Fibroblast of the conjunctiva (primary cell): Measurements from ENCODE around the gene TSC1.
"Not testable (repeated sequence)": the region's sequence is repeated elsewhere in the genome, so short reads cannot be mapped to it uniquely, and the experiment has no call there.

Source experiments
- DNase-seq: peaks from one replicate; pipeline ENCODE4 v3.0.0-alpha.2; 2010; ENCODE audit warnings: low read depth

TSC1 gene

DNA sequence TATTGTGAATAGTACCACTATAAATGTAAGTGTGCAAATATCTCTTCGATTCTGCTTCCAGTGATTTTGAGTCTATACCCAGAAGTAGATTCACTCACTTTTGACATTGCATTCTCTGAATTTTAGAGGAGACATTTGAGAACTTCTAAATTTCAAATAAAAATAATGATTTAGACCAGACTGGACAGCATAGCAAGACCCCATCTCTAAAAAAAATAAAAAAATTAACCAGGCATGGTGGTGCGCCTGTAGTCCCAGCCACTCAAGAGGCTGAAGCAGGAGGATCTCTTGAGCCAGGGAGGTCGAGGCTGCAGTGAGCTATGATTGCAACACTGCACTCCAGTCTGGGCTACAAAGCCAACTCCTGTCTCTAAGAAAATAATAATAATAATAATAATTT lies 32.2 kb upstream of the TSC1 start:
- DNase-seq = no peak

DNA sequence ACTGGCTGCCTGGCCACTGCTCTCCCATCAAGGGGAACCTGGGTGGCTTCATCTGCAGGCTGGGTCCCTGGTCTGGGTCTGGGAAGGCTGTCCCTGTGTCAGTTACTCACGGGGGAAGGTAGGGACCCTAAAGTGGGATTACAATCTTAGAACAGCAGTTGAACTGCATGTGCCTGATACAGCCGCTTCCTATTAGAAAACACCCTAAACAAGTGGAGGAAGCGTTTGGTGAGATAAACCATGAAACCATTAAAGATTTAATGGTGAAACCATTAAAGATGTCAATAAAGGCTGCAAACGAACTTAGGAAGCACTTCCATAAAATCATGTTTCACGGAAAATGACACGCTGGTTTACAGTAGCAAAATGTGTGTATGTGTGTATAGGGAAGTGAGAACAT lies 31.5 kb upstream of the TSC1 start:
- no peak for DNase-seq

DNA sequence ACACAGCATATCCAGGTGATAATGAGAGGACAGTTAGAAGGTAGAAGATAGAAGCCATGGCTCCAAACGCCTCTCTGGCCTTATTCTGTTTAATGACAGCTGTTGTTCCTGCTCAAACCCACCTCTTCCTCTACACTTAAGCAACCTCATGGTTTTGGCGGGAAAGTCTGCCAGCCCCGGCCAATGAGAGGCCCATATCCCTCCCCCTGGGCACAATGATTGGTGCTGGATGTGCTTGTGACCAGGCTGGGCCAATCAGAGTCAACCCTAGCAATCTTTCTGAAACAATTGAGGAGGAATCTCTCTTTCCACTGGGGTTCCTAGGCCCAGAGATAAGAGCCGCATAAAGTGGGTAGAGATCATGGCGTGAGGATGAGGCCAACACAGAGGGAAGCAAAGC lies 29.3 kb upstream of the TSC1 start:
- no peak for DNase-seq

DNA sequence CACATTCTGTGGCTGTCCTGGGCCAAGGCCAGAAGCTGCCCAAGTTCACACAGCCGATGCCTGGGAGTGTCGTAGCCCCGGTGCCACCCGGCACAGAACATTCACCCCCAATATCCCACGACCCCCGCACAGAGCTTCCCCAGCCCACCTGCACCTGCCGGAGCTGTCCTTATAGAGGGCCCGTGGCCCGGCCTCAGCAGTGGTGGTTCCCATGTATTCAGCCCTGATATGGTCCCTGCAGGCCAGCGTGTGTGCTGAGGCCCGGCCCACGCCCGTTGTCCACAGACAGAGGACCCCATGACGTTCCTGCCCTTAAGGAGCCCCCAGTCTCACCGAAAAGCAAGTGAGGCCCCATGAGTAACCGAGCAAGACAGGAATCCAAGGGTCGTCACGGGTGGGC lies 28.8 kb upstream of the TSC1 start:
- no peak for DNase-seq

DNA sequence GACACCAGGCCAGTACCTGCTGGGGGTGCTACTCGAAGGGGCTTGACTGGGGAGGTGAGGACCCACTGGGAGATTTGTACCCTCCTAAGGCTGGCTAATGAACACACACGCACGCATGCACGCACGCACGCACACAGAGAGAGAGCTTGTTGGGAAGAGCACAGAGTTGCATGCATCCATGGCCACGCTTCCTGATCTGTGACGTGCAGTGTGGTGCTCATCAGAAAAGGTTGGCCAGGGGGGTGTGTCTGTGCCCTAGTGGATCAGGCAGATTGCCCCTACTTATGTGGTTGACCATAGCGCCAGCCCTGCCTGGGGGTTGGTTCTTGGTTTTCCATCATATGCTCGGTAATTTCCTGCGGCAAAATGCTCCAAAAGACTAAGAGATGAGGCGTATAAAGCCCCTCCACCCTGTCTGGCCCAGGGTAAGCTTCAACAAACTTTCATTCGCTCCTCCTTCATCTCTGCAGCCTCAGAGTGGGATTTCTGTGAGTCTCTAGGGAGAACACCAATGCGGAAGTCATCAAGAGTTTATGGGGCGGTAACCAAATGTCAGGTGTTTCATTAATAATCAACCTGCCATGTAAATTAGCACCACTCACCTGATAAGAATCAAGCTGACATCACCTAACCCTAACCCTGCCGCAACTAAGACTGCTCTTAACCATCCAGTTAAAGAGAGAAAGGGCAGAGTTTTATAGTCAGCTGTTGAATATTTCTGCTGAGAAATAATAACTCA lies 26.1 kb upstream of the TSC1 start:
- no peak for DNase-seq

DNA sequence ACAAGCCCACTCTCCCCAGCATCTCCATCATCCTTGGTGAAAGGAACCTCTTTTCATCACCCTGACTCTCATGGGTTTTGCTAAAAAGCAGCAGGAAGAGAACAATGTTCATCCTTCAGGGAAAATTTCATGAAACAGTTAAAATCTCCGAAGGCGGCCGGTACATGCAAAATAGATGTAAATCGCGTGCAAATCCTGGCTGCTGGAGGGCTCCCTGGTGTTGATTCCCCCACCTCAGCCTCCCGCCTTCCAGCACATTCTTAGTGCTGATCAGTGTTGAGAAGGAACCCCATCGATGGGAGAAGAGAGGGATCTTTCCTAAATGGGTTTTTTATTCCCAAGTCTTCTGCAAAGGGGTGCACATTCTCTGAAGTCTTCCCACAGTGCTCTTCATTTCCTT lies 25.4 kb upstream of the TSC1 start:
- DNase-seq = no peak

DNA sequence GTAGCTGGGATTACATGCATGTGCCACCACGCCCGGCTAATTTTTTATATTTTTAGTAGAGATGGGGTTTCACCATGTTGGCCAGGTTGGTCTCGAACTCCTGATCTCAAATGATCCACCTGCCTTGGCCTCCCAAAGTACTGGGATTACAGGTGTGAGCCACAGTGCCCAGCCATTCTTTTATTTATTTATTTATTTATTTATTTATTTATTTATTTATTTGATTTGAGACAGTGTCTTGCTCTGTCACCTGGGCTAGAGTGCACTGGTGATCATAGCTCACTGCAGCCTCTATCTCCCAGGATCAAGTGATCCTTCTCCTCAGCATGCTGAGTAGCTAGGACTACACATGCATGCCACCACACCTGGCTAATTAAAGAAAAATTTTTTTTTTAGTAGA lies 23.5 kb upstream of the TSC1 start:
- not testable (repeated sequence) for DNase-seq

DNA sequence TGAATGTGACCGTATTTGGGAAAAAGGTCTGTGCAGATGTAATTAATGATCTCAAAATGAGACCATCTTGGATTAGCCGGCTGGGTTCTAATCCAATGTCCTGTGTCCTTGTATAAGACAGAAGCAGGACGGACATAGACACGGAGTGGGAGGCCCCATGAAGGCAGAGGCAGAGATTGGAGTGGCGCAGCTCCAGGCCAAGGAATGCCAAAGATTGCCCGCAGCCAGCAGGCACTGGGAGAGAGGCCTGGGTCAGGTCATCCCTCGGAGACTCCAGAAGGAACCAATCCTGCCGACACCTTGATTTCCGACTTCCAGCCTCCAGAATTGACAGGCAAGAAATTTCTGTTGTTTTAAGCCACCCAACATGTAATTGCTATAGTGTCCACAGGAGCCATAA lies 21.1 kb upstream of the TSC1 start:
- no peak for DNase-seq

DNA sequence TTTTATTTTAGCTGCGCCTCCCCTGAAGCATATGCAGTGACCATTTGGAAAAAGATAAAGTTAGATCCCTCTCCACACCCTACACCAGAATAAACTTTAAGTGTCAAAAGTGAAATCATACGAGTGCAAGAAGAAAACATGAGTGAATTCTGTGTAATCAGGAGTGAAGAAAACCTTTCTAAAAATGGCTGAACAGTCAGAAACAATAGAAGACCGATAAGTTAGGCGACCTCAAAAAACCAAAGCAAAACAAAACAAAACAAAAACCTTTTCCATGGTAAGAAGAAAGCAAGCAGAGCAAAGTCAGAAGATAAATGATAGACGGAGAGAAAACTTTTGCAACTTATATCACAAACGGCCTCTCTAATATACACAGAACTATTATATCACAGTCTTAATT lies 16.6 kb upstream of the TSC1 start:
- DNase-seq = no peak

DNA sequence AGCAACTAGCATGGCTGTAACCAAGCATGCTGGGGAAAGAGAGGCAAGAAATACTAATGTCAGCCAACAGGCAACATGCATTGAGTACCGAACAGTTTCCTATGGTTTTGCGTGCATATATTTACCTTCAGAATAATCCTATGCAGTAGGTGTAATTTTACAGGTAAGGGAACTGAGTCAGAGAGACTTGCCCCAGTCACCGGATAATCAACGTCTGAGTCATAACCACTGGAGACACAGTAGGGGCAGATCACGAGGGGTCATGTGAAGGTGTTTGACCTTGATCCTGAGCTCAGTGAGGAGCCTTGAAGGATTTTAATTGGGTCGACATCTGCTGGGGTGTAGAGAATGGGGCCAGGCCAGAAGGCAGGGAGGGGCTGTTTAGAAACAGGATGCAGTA lies 13.4 kb upstream of the TSC1 start:
- no peak for DNase-seq

DNA sequence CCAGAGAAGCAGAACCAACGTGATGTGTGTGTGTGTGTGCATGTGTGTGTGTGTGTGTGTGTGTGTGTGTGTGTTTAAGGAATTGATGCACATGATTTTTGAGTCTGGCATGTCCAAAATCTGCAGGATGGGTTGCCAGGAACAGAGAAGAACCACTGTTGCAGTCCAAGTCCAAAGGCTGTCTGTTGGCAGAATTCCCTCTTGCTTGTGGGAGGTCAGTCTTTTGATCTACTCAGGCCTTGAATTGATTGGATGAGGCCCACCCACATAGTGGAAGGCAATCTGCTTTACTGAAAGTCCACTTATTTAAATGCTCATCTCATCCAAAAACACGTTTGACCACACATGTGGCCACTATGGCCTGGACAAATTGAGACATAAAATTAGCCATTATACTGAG lies 11.4 kb upstream of the TSC1 start:
- no peak for DNase-seq

DNA sequence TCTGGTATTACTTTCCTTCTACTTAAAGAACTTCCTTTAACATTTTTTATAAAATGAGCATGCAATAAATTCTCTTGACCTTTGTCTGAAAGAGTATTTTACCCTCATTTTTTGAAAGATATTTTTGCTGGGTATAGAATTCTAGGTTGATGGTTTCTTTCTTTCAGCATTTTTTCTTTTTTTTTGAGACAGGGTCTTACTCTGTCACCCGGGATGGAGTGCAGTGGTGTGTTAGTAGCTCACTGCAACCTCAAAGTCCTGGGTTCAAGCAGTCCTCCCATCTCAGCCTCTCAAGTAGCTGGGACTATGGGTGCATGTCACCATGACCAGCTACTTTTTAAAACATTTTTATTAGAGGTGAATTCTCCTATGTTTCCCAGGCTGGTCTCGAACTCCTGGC lies 10.7 kb upstream of the TSC1 start:
- DNase-seq = no peak

DNA sequence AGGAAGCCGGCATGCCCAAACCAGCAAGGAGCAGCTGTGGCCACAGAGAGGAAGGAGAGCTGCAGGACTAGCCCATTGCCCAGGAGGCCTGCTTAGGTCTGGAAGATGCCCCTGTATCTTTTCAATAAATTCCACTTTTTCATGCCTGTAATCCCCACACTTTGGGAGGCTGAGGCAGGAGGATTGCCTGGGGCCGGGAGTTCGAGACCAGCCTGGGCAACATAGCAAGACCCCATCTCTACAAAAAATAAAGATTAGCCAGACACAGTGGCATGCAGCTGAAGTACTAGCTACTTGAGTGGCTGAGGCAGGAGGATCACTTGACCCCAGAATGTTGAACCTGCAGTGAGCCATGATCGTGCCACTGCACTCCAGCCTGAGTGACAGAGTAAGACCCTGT lies 5.3 kb upstream of the TSC1 start:
- no peak for DNase-seq

DNA sequence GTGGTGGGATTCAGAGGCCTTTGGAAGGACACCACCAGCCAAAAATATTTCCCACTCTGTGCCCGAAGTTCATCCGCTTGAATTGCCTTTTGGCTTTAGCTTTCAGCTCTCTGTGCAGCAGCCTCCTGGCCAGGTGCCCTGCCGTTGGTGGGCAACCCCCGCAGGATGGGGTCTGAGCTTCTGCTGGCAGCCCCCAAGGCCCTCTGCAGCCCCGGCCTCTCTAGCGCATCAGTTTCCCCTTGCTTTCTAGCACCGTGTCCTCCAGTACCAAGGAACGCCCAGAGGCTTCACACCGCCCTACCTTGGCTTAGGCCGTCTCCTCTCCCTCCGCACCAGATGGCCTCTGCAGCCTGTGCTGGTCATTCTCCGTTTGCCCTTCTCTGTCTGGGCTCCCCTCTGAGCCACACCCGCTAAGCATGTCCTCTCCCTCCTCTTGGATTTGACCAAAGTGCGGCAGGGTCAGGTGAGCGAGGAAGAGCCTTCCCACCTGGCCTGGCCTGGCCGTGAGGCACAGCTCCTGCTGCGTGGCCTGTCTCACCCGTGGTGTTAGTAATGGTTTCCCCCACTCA lies 4.2 kb upstream of the TSC1 start:
- no peak for DNase-seq

DNA sequence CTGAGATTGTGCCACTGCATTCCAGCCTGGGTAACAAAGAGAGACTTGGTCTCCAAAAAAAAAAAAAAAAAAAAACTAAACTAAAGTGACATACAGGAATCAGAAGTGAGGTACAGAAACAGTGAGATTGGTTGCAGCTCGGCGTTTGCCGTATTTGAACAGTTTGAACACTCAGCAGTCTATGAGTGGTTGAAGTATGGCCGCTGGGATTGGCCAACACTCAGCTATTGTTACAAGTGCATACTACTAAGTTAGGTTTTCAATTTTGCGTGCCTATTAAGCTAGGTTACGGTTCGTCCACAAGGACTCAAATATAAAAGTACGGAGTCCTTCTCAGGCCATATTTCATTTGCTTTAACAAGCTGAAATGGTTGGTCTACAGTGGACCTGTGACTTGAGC lies 3.3 kb upstream of the TSC1 start:
- no peak for DNase-seq

DNA sequence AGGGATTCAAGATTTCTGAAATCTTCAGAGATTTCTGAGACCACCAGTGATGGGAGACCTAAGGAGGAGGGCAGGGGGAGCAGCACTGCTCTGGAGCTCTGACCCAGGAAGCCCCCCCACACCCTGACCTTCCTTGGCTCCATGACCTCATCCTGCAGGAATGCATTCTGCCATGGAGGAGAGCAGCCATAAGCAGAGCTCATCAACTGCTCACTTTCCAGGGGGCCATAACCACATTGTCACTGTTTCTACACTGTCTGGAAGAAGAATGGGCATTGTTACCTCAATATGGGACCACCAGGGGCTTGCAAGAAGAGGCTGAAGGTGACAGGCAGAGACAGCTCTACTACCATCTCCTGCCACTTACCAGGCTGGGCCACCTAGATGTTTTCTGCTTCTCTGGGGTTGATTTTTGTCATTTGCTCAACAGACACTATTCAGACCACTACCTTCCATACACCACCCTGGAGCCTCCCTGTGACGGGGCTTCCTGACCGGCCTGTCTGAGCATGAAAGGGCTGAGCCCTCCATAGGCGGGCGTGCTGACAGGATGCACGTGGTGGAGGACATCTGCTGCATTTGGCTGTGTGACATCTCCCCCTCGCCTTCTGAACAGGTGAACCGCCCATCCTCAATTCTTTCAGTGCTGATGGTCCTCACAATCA lies 2.3 kb upstream of the TSC1 start:
- DNase-seq = no peak

DNA sequence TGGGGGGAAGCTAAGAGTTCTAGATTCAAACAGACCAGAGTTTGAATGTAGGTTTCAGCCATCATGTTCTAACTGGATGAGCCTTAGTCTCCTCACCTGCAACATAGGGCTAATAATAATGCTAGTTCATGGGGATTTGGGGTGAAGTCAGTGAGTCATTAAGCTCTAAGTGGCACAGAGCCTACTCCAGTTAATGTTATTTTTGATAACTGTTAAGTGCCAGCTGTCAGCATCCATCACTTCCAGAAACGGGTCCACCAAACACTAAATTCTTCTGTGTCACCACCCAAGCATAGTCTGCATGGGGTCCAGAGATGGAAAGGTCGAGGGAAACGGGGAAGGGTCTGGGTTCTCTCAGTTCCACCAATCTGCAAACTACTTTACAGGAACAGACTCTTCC lies 1.8 kb upstream of the TSC1 start:
- no peak for DNase-seq

DNA sequence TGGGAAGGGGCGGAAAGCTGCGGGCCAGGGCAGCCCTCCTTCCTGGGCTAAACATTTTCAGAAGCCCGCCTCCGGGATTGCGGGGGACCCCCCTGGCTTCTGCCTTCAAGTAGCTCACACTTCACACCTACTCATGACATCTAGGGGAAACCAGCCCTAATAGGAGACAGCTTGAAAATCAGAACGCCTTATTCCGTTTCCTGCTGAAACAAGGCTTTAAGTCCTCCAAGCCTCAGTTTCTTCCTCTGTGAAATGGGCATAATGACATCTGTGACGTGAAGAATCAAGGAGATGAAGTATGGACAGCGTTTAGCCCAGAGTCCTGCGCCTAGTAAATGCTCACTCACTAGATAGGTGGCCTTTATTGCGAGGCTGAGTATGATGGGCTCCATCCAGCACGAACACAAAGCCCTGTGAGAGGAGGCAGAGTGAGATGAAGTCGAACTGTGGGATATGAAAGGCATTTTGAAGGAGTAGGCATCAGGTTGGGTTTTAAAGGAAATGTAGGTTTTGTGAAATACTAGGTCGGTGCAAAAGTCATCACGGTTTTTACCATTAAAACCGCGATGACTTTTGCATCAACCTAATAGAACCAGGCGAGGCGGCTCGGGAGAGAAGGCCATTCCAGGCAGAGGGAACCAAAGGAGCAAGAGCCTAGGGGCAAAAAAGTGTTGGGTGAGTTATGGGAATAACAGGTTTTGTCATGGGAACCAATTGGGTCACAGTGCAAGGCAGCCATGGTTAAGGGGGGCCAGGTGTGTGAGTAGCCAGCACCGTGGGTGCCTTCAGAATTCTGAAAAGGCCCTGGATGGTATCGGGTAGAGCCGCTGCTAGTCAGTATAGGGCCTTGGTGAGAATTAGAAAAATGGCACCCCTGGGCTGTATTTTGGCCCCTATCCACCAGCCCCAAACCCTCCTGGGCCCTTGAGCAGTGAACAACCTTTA lies 1.0 kb upstream of the TSC1 start:
- no peak for DNase-seq

DNA sequence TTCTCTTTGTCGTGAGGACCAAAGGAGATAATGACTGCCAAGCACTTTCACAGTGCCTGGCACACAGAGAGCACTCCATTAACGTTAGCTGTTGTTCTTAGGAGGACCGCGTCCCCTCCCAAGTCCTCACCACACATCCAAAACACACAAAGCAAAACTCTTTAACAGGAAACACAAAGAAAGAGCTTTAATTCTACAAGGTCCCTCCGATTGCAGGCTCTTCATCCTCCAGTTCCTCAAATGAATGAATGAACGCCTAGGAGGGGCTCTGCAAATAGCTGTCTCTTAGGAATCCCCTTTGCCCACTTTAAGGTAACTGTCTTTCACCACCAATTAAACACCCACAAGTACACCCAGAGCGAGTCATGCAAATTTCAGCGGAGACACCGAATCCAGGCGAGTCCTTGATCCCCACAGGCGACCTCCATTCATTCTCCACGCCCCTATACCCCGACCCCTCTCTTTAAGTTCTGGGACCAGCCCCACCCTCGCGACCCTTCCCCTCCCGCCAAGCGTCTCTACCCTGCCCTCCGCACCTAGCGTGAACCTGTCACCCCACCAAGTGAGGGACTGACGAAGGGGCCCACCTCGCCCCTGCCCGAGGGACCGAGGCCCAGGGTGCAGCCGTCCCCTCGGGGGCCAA lies 644 bp downstream of the TSC1 start:
- no peak for DNase-seq

DNA sequence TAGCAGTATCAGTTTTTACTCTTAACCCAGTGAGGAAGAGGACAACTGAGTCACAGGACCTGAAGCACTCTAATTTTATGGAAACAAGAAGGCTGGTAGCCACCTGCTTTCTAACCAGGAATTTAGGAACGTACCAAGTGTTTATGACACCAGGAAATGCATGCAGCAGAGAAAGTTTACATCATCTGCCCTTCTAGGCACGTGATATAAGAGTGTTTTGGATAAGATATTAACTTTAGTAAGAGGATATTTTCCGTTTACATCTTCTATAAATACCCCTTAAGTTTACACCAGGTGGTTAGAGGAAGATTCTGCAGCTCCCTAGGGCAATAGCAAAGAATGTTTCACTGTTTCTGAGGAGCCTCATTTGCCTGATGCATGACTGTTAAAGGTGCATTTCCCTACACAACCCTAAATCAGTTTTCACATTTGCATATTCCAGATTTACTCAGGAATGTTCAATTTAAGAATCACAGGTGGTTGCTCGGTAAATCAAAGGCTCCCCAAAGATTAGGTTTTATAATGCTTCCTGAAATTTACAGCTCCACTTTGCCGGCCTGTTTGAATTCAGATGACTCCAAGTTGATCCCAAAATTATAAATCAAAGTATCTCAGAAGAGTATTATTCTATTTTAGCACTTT lies 1.8 kb downstream of the TSC1 start:
- no peak for DNase-seq

DNA sequence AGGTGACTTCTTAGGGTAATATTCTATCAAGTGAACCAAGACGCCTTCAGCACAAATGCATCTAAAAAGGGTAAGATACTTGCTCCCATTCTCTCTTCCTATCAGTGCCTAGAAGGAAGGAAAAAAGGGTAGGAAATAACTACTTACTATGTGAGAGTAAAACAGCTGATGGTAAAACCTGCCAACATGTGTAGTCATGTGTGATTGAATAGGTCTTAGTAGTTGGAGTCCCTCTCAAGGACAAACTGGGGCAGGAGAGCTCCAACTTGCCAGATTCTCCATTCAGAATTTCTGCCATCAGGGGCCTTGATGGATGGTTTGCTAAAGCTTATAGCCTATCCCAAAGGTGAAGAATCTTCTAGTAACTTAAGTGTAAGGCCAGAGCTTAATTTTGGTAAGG lies 5.2 kb downstream of the TSC1 start:
- DNase-seq = no peak

DNA sequence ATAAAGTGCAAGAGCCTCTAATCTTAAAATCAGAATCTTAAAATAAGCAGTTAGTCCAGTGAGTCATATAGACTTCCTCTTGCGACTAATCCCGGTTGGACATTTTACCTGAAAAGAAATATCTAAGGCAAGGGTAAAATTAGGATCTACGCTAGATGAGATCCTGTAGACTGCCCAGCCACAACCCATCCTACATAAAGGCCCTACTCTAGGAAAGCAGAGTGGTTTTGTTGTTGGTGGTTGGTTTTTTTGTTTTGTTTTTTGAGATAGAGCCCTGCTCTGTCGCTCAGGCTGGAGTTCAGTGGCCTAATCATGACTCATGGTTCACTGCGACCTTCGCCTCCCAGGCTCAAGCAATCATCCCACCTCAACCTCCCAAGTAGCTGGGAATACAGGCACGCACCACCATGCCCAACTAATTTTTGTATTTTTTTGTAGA lies 6.9 kb downstream of the TSC1 start:
- no peak for DNase-seq
